ENCODE results near the gene SALL2.

The SALL2 gene

GRCh38 chr14:21525571-21525961, 580 bp downstream of the SALL2 start:
- Histone ChIP-seq H3K27me3 (replicated peaks) (no peaks in the 10 kb centered on the region), H3K27ac (no peak overlapping the region), H3K4me3 (ENCODE audit: low read depth, low read length) (peak overlapping the region; percentile 69), H3K36me3 (replicated peaks) (no peaks in the 10 kb centered on the region)
- in situ Hi-C loops (cut with HindIII; ENCODE audit: low pct_ligation_motif_present, low sequenced_read_pairs) = no loop called here
- TF ChIP-seq, protein P1, sequence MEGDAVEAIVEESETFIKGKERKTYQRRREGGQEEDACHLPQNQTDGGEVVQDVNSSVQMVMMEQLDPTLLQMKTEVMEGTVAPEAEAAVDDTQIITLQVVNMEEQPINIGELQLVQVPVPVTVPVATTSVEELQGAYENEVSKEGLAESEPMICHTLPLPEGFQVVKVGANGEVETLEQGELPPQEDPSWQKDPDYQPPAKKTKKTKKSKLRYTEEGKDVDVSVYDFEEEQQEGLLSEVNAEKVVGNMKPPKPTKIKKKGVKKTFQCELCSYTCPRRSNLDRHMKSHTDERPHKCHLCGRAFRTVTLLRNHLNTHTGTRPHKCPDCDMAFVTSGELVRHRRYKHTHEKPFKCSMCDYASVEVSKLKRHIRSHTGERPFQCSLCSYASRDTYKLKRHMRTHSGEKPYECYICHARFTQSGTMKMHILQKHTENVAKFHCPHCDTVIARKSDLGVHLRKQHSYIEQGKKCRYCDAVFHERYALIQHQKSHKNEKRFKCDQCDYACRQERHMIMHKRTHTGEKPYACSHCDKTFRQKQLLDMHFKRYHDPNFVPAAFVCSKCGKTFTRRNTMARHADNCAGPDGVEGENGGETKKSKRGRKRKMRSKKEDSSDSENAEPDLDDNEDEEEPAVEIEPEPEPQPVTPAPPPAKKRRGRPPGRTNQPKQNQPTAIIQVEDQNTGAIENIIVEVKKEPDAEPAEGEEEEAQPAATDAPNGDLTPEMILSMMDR (IDR thresholded peaks at IDR 0.05; ENCODE audit: low read depth, low read length, missing control alignments) = no peak
- DNase-seq = peak; percentile 27

GRCh38 chr14:21524575-21525490, 1.3 kb downstream of the SALL2 start:
- TF ChIP-seq, protein P1 (IDR thresholded peaks at IDR 0.05; ENCODE audit: low read depth, low read length, missing control alignments) = no peak
- Histone ChIP-seq H3K4me3 (ENCODE audit: low read depth, low read length) (peak overlapping the region; percentile 69), H3K36me3 (replicated peaks) (no peaks in the 10 kb centered on the region), H3K27me3 (replicated peaks) (no peaks in the 10 kb centered on the region), H3K27ac (no peak overlapping the region)
- in situ Hi-C loops (cut with HindIII; ENCODE audit: low pct_ligation_motif_present, low sequenced_read_pairs) = no loop called here
- no peak for DNase-seq

DNA sequence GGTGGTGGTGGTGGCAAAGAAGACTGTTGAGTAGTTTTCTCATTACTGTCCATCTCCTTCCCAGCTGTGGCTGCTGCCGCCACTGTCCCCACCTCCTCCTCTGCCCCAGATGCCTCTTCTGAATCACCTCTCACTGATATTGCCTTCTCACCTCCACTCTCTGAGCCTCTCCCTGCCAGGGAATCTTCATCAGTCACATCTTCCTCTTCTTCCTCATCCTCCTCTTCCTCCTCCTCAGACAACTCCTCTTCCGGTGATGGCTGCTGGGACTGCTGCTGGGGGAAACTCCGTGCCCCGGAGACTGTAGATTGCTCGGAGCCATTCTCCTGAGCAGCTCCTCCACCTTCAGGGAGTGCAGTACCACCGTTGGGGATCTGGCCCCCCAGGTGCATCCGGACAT, 2.9 kb downstream of the SALL2 start:
- no peaks in the 10 kb centered on the region for H3K36me3 ChIP-seq (replicated peaks)
- in situ Hi-C loops (cut with HindIII; ENCODE audit: low pct_ligation_motif_present, low sequenced_read_pairs) = no loop called here
- TF ChIP-seq, protein P1 (IDR thresholded peaks at IDR 0.05; ENCODE audit: low read depth, low read length, missing control alignments) = no peak

GRCh38 chr14:21521501-21521900, 4.6 kb downstream of the SALL2 start:
- Histone ChIP-seq H3K27ac (peak overlapping the region; percentile 55), H3K4me3 (ENCODE audit: low read depth, low read length) (no peak overlapping the region), H3K27me3 (replicated peaks) (no peaks in the 10 kb centered on the region), H3K36me3 (replicated peaks) (no peaks in the 10 kb centered on the region)
- in situ Hi-C loops (cut with HindIII; ENCODE audit: low pct_ligation_motif_present, low sequenced_read_pairs) = no loop called here
- peak; percentile 75 for DNase-seq
- TF ChIP-seq, protein P1 (IDR thresholded peaks at IDR 0.05; ENCODE audit: low read depth, low read length, missing control alignments) = no peak

More for the DNA sequence above, 2.9 kb downstream of the SALL2 start:
- DNase-seq = no peak
- Histone ChIP-seq H3K27me3 (replicated peaks) (no peaks in the 10 kb centered on the region), H3K4me3 (ENCODE audit: low read depth, low read length) (no peak overlapping the region), H3K27ac (no peak overlapping the region)

DNA sequence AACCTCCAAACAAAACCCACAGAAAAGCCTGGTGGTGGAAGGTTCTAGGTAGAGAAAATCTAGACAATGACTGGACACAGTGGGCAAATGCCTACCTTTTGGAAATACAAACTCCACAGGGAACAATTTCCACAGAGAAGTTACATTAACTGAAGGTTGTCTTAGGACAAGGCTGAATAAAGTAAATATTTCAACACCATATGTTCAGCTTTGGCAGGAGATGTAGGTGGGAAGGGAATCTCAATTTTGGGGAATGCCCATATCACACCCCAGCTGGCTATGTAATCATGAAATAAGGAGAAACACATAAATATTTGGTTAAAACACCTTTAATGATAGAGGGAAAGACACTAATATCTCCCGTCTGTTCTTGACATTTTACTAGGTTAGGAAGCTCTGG, 5.4 kb downstream of the SALL2 start:
- Histone ChIP-seq H3K36me3 (replicated peaks) (no peaks in the 10 kb centered on the region), H3K27me3 (replicated peaks) (no peaks in the 10 kb centered on the region), H3K4me3 (ENCODE audit: low read depth, low read length) (no peak overlapping the region), H3K27ac (peak overlapping the region; percentile 55)
- in situ Hi-C loops (cut with HindIII; ENCODE audit: low pct_ligation_motif_present, low sequenced_read_pairs) = no loop called here
- no peak for DNase-seq
- TF ChIP-seq, protein P1 (IDR thresholded peaks at IDR 0.05; ENCODE audit: low read depth, low read length, missing control alignments) = no peak
